ENCODE data around the gene ZNF460. TPM values are rescaled to one million over a fixed set of nuclear protein-coding genes. Genes with fewer than 3 reads are reported as not detected.

ZNF460 gene
- total and polyA plus RNA-seq, 2 donors (not counting 1 experiment from before 2014, with no cell fraction given): 8.4 to 90.5 TPM

- H3K36me3 ChIP-seq (replicated peaks in 1 of 2; ENCODE audit: control extremely low read depth in 1 of 2, control insufficient read depth in 1 of 2, extremely low read depth in 1 of 2, insufficient read depth in 2 of 2, low read length in 1 of 2): peaks cover 0 to 23% of the 10 kb centered on the region in 2 experiments
- H3K27ac Mint-ChIP-seq: no peak overlapping the region
- no peak overlapping the region for H3K4me3 ChIP-seq (ENCODE audit: control extremely low read depth in 1 of 5, extremely low read depth in 1 of 5, insufficient read depth in 1 of 5, low read depth in 2 of 5, low read length in 4 of 5)
- WGBS (ENCODE audit: insufficient coverage): 91% methylated on average over 7 of the region's 7 CpGs
- POLR2A ChIA-PET: interaction anchor here (0.6 to 1.0 kb wide), 3 partner anchors 15 to 62 kb away, joined by 3 to 10 read pairs (median 6); partner anchors contain the start of genes ZNF460 and ZNF805
- H3K27me3 Mint-ChIP-seq: no peaks in the 10 kb centered on the region
- TF ChIP-seq CTCF (IDR thresholded peaks at IDR 0.05): no peak
- no peak for TF ChIP-seq EZH2 (IDR thresholded peaks at IDR 0.05; ENCODE audit: borderline replicate concordance, insufficient read depth, low read depth, low read length, poor library complexity, severe bottlenecking)
- no peaks in the 10 kb centered on the region for H3K9me3 ChIP-seq (ENCODE audit: control extremely low read depth in 1 of 3, control insufficient read depth in 2 of 3, insufficient read depth in 1 of 3, low read length in 2 of 3)
- no peak overlapping the region for H2AFZ ChIP-seq (ENCODE audit: insufficient read depth, low read depth, low read length, poor library complexity, severe bottlenecking)
- DNase-seq: no peak
- CTCF ChIA-PET: interaction anchor here (0.6 kb wide), 1 partner anchor 433 kb away, joined by 6 read pairs; no protein-coding TSS in a partner anchor
- H3K27me3 ChIP-seq (replicated peaks in 1 of 4; ENCODE audit: control extremely low read depth in 1 of 4, control insufficient read depth in 3 of 4, insufficient read depth in 4 of 4, low read length in 3 of 4): no peaks in the 10 kb centered on the region
- no peak overlapping the region for H3K9ac ChIP-seq (ENCODE audit: low read length)
- H3K79me2 ChIP-seq (ENCODE audit: control insufficient read depth, insufficient read depth, low read length): peaks cover 50% of the 10 kb centered on the region
- H3K4me3 Mint-ChIP-seq: no peak overlapping the region
- no peak overlapping the region for H3K4me2 ChIP-seq (replicated peaks; ENCODE audit: low read depth, low read length, poor library complexity, severe bottlenecking)
- H4K20me1 ChIP-seq (ENCODE audit: control insufficient read depth, insufficient read depth, low read length, poor library complexity, severe bottlenecking): peaks cover 25% of the 10 kb centered on the region
- no peaks in the 10 kb centered on the region for H3K4me1 ChIP-seq (ENCODE audit: control insufficient read depth in 2 of 2, insufficient read depth in 2 of 2, low read length in 2 of 2)
- intact Hi-C loops (cut with micrococcal nuclease): no loop called here
- ATAC-seq (ENCODE audit: low read depth): no peak
- peaks cover 1% of the 10 kb centered on the region for H3K9me3 Mint-ChIP-seq (ENCODE audit: insufficient read depth)
- peaks cover 12% of the 10 kb centered on the region for H3K4me1 Mint-ChIP-seq
- no peak overlapping the region for H3K27ac ChIP-seq (ENCODE audit: low read length in 2 of 2)
Measured at GRCh38 chr19:57302727-57303401, 22.6 kb downstream of the ZNF460 start.

- CTCF ChIA-PET: no interaction called here
- no peak for ATAC-seq (ENCODE audit: low read depth)
- 0% methylated on average over 1 of the region's 1 CpG for WGBS (ENCODE audit: insufficient coverage)
- no peak overlapping the region for H3K9ac ChIP-seq (ENCODE audit: low read length)
- peaks cover 25% of the 10 kb centered on the region for H4K20me1 ChIP-seq (ENCODE audit: control insufficient read depth, insufficient read depth, low read length, poor library complexity, severe bottlenecking)
- peaks cover 0 to 18% of the 10 kb centered on the region in 2 experiments for H3K36me3 ChIP-seq (replicated peaks in 1 of 2; ENCODE audit: control extremely low read depth in 1 of 2, control insufficient read depth in 1 of 2, extremely low read depth in 1 of 2, insufficient read depth in 2 of 2, low read length in 1 of 2)
- H3K4me3 Mint-ChIP-seq: no peak overlapping the region
- no peaks in the 10 kb centered on the region for H3K27me3 ChIP-seq (replicated peaks in 1 of 4; ENCODE audit: control extremely low read depth in 1 of 4, control insufficient read depth in 3 of 4, insufficient read depth in 4 of 4, low read length in 3 of 4)
- intact Hi-C loops (cut with micrococcal nuclease): no loop called here
- H3K9me3 ChIP-seq (ENCODE audit: control extremely low read depth in 1 of 3, control insufficient read depth in 2 of 3, insufficient read depth in 1 of 3, low read length in 2 of 3): peaks cover 0 to 2% (median 0%) of the 10 kb centered on the region in 3 donors
- no peak overlapping the region for H3K27ac ChIP-seq (ENCODE audit: low read length in 2 of 2)
- H3K4me3 ChIP-seq (ENCODE audit: control extremely low read depth in 1 of 5, extremely low read depth in 1 of 5, insufficient read depth in 1 of 5, low read depth in 2 of 5, low read length in 4 of 5): no peak overlapping the region
- H3K27me3 Mint-ChIP-seq: no peaks in the 10 kb centered on the region
- POLR2A ChIA-PET: interaction anchor here (0.6 kb wide), 1 partner anchor 1216 kb away, joined by 3 read pairs; no protein-coding TSS in a partner anchor
- H3K9me3 Mint-ChIP-seq (ENCODE audit: insufficient read depth): no peaks in the 10 kb centered on the region
- peaks cover 9% of the 10 kb centered on the region for H3K4me1 Mint-ChIP-seq
- H2AFZ ChIP-seq (ENCODE audit: insufficient read depth, low read depth, low read length, poor library complexity, severe bottlenecking): no peak overlapping the region
- H3K4me2 ChIP-seq (replicated peaks; ENCODE audit: low read depth, low read length, poor library complexity, severe bottlenecking): no peak overlapping the region
- DNase-seq: no peak
- H3K4me1 ChIP-seq (ENCODE audit: control insufficient read depth in 2 of 2, insufficient read depth in 2 of 2, low read length in 2 of 2): no peaks in the 10 kb centered on the region
- TF ChIP-seq CTCF (IDR thresholded peaks at IDR 0.05): no peak
- no peak overlapping the region for H3K27ac Mint-ChIP-seq
- peaks cover 39% of the 10 kb centered on the region for H3K79me2 ChIP-seq (ENCODE audit: control insufficient read depth, insufficient read depth, low read length)
Measured at GRCh38 chr19:57305056-57305455, 24.8 kb downstream of the ZNF460 start.
